ENCODE data around the gene CLECL1. TPM values are rescaled to one million over a fixed set of nuclear protein-coding genes. Genes with fewer than 3 reads are reported as not detected.
"Not testable (repeated sequence)": the region's sequence is repeated elsewhere in the genome, so short reads cannot be mapped to it uniquely, and the experiment has no call there.

CLECL1 gene
- total and polyA plus RNA-seq, 2 donors (not counting 3 experiments of a cell fraction or from before 2014, with no cell fraction given): not detected

- H3K36me3 ChIP-seq (ENCODE audit: control insufficient read depth in 2 of 2, extremely low read depth in 1 of 2, insufficient read depth in 2 of 2, low read length in 2 of 2); H3K27me3 ChIP-seq (ENCODE audit: control insufficient read depth in 2 of 2, insufficient read depth in 2 of 2, low read length in 2 of 2); H2AFZ ChIP-seq (ENCODE audit: low read depth, low read length); H4K20me1 ChIP-seq (replicated peaks; ENCODE audit: control insufficient read depth, extremely low read depth, insufficient read depth, low read length); H3K4me3 ChIP-seq (replicated peaks in 1 of 3; ENCODE audit: insufficient read depth in 1 of 3, low read depth in 1 of 3, low read length in 3 of 3); FAIRE-seq; H3K9me1 ChIP-seq (replicated peaks; ENCODE audit: control insufficient read depth, extremely low read depth, insufficient read depth, low read length); H3K4me2 ChIP-seq (ENCODE audit: insufficient read depth, low read length); POLR2A ChIA-PET; H3K27ac ChIP-seq (ENCODE audit: insufficient read depth, low read depth, low read length); H3K9ac ChIP-seq (replicated peaks; ENCODE audit: extremely low read depth, insufficient read depth, low read length); H3K4me1 ChIP-seq (ENCODE audit: control insufficient read depth, extremely low read depth, insufficient read depth, low read length); DNase-seq (ENCODE audit: low read depth, low spot score); BruUV-seq (replicated peaks); dilution Hi-C loops (cut with MboI; ENCODE audit: extremely low pct_ligation_motif_present, low sequenced_read_pairs); H3K79me2 ChIP-seq (ENCODE audit: control insufficient read depth, insufficient read depth, low read length); H3K9me3 ChIP-seq (replicated peaks; ENCODE audit: control insufficient read depth, insufficient read depth, low read length); intact Hi-C loops (cut with micrococcal nuclease): not testable (repeated sequence)
- CTCF ChIA-PET: interaction anchor here (1.1 to 1.9 kb wide), 2 partner anchors 11 kb away, joined by 6 to 10 read pairs; no protein-coding TSS in a partner anchor
Measured at GRCh38 chr12:9738905-9739304, 6.0 kb upstream of the CLECL1 start.

GRCh38 chr12:9736936-9737705 lies 4.2 kb upstream of the CLECL1 start:
- ChIA-PET POLR2A (no interaction called here), CTCF (interaction anchor here (1.9 kb wide), 1 partner anchor 13 kb away, joined by 10 read pairs; no protein-coding TSS in a partner anchor)
- peak; percentile 45 for DNase-seq (ENCODE audit: low read depth, low spot score)
- Histone ChIP-seq H3K9ac (replicated peaks; ENCODE audit: extremely low read depth, insufficient read depth, low read length) (no peak overlapping the region), H3K9me1 (replicated peaks; ENCODE audit: control insufficient read depth, extremely low read depth, insufficient read depth, low read length) (peaks cover 2% of the 10 kb centered on the region), H3K4me1 (ENCODE audit: control insufficient read depth, extremely low read depth, insufficient read depth, low read length) (peaks cover 7% of the 10 kb centered on the region), H3K4me2 (ENCODE audit: insufficient read depth, low read length) (peak overlapping the region; percentile 19), H3K9me3 (replicated peaks; ENCODE audit: control insufficient read depth, insufficient read depth, low read length) (no peaks in the 10 kb centered on the region), H3K36me3 (ENCODE audit: control insufficient read depth in 2 of 2, extremely low read depth in 1 of 2, insufficient read depth in 2 of 2, low read length in 2 of 2) (no peaks in the 10 kb centered on the region), H3K4me3 (replicated peaks in 1 of 3; ENCODE audit: insufficient read depth in 1 of 3, low read depth in 1 of 3, low read length in 3 of 3) (no peak overlapping the region), H3K79me2 (ENCODE audit: control insufficient read depth, insufficient read depth, low read length) (no peaks in the 10 kb centered on the region), H3K27ac (ENCODE audit: insufficient read depth, low read depth, low read length) (no peak overlapping the region), H2AFZ (ENCODE audit: low read depth, low read length) (peak overlapping the region; percentile 46), H3K27me3 (ENCODE audit: control insufficient read depth in 2 of 2, insufficient read depth in 2 of 2, low read length in 2 of 2) (no peaks in the 10 kb centered on the region), H4K20me1 (replicated peaks; ENCODE audit: control insufficient read depth, extremely low read depth, insufficient read depth, low read length) (no peaks in the 10 kb centered on the region)
- TF ChIP-seq GATA2 (IDR thresholded peaks at IDR 0.05; ENCODE audit: insufficient read depth, insufficient read length, low read depth, low read length): no peak
- no peak for TF ChIP-seq POLR2AphosphoS5 (IDR thresholded peaks at IDR 0.05; ENCODE audit: insufficient read depth, low read depth, low read length)
- no peak for TF ChIP-seq JUN (IDR thresholded peaks at IDR 0.05; ENCODE audit: borderline replicate concordance, insufficient read depth, insufficient read length, low read depth)
- FAIRE-seq: no peak
- BruUV-seq (replicated peaks): no TSS peak
- intact Hi-C loops (cut with micrococcal nuclease): no loop called here
- dilution Hi-C loops (cut with MboI; ENCODE audit: extremely low pct_ligation_motif_present, low sequenced_read_pairs): no loop called here
